Naive thymus-derived CD8-positive, alpha-beta T cell (primary cell): ENCODE data around the gene PDE3B. TPM values are rescaled to one million over a fixed set of nuclear protein-coding genes. Genes with fewer than 3 reads are reported as not detected.

Experiments
- ATAC-seq, 2 donors: fragments of 150-1000 bp; cut with Tn5 transposase in 1 of 2; sonication (Bioruptor Pico), chemical (Tn5 transposase) in 1 of 2; 1 replicate in 1 of 2; 2 replicates in 1 of 2; pipeline ENCODE4 v1.10.0; 2021; ENCODE audit warnings: mild to moderate bottlenecking in 2 of 2, moderate library complexity in 2 of 2
- POLR2A ChIA-PET: fragments of 350-600 bp; sonication (Branson Sonifier 250); formaldehyde crosslinking; loops from one replicate; lab custom pipeline; 2021; ENCODE audit warnings: antibody characterized with exemption; lab: Charles Lee
- DNase-seq, 10 donors: peaks; one replicate each; pipeline versions ENCODE4 v3.0.0 to v3.0.0-alpha.2; 2020 to 2022
- H3K27ac Mint-ChIP-seq, 10 donors: one replicate each; pipeline ENCODE4 v1.8.0; 2020 to 2022; ENCODE audit warnings: mild to moderate bottlenecking in 10 of 10, mixed read lengths in 10 of 10, moderate library complexity in 4 of 10, inconsistent platforms in 1 of 10
- H3K27me3 Mint-ChIP-seq, 5 donors: one replicate each; pipeline ENCODE4 v1.8.0; 2021 to 2022; ENCODE audit warnings: mixed read lengths in 5 of 5
- H3K36me3 Mint-ChIP-seq, 3 donors: one replicate each; pipeline ENCODE4 v1.8.0; 2020 to 2022; ENCODE audit warnings: mixed read lengths in 3 of 3, mild to moderate bottlenecking in 2 of 3, inconsistent platforms in 1 of 3
- H3K4me1 Mint-ChIP-seq, 4 donors: one replicate each; pipeline ENCODE4 v1.8.0; 2021 to 2022; ENCODE audit warnings: mixed read lengths in 4 of 4
- H3K4me3 Mint-ChIP-seq, 10 donors: one replicate each; pipeline ENCODE4 v1.8.0; 2020 to 2022; ENCODE audit warnings: mild to moderate bottlenecking in 10 of 10, mixed read lengths in 10 of 10, moderate library complexity in 6 of 10, inconsistent platforms in 1 of 10
- H3K9me3 Mint-ChIP-seq, 9 donors: one replicate each; pipeline ENCODE4 v1.8.0; 2020 to 2022; ENCODE audit warnings: mixed read lengths in 9 of 9, mild to moderate bottlenecking in 3 of 9, inconsistent platforms in 1 of 9, moderate library complexity in 1 of 9
- polyA plus RNA-seq, 3 donors: library from polyadenylated mRNA; unstranded; fragments of 300-500 nt; fragmentation: Illumina TruSeq; gene quantifications; one replicate each; pipeline ENCODE4 v1.2.3, GENCODE V29; 2021
- total RNA-seq, 8 experiments: library from RNA in 2 of 8; stranded (reverse) in 2 of 8; gene quantifications; one replicate each; pipeline ENCODE4 v1.2.3 and lab custom pipeline; 2021 to 2026

Gene PDE3B
- total and polyA plus RNA-seq, 5 experiments from 2014 or later, result 59.2 to 240 (median 127) TPM

DNA sequence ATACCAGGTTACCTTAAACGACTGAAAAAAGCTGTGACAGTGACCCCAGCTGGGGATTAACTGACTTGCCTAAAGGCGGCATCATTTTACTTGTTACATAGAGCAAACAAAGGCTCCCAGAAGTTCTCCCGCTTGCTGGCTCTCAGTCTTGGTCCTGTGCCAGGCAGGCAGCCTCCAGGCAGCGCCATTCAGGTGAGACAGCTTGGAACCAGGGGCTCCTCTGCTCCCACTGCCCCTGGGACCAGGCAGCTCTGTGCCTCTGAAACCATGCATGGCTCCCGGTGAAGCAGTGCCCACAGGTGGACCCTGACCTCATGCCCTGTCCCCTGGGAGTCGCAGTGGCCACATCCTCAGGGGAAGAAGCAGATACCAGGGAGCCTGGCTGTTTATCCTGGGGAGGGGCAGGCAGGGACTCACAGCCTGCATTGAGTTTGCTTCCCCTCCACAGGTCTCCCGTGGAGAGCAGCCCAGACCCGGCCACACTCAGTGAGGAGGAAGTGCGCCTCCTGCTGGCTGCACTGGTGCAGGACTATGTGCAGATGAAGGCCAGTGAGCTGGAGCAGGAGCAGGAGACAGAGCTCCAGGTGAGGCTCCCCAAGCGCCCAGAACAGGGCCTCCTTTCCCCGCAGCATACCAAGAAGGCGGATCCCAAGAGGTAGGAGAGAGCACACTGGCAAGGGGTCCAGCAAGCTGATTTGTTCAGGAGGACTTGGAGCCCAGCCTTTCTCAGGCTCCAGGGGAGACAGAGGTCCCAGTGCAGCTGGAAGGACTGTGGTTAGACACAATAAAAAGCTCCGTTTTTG is 264.0 kb downstream of the PDE3B start:
- H3K9me3 Mint-ChIP-seq, result no peaks in the 10 kb centered on the region
- ATAC-seq, result peak; percentile 52 to 60
- POLR2A ChIA-PET, result interaction anchor here (0.5 to 5.2 kb wide), 7 partner anchors 15 to 406 kb away, joined by 3 to 31 read pairs (median 4); partner anchors contain the start of genes CYP2R1 and PDE3B
- no peaks in the 10 kb centered on the region for H3K27me3 Mint-ChIP-seq
- peaks cover 24 to 44% (median 43%) of the 10 kb centered on the region in 4 donors for H3K4me1 Mint-ChIP-seq
- DNase-seq, result peak; percentile 64 to 88 (median 80)
- H3K36me3 Mint-ChIP-seq, result no peaks in the 10 kb centered on the region
- peak overlapping the region; percentile 35 to 96 (median 74) for H3K27ac Mint-ChIP-seq
- H3K4me3 Mint-ChIP-seq, result peak overlapping the region in 2 of 10 donors; percentile 15 to 25

DNA sequence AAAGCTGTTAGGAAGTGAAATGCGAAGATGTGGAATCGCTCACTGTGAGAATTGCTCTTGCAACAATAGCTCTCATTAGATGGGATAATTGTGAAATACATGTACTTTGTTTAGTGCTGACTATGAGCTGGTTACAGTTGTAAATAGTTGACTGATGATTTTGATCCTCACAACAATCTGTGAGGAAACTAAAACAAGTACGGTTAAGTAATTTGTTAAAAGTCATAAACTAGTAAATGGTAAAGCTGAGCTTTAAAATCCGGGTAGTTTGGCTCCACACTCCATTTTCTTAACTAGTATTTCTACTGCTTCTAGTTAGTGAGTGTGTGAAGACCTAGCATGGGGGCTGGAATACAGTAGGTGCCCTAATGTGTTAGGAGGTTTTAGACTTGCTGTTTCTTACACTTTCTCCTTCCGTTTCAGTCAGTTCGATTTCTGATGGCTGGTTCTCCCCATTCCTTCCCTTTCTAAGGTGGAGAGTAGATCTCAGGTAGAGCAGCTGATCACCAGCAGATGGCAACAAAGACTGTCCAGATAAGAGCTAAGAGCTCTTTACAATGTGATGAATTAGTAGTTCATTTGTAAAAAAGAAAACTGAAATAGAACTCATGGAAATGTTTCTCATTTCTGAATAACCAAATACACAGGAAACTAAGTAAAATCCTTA is 264.7 kb downstream of the PDE3B start:
- no peaks in the 10 kb centered on the region for H3K27me3 Mint-ChIP-seq
- POLR2A ChIA-PET, result interaction anchor here (0.9 to 5.2 kb wide), 4 partner anchors 16 to 407 kb away, joined by 3 to 31 read pairs (median 8); partner anchors contain the start of genes CYP2R1 and PDE3B
- peak overlapping the region in 2 of 10 donors; percentile 12 to 42 for H3K4me3 Mint-ChIP-seq
- H3K9me3 Mint-ChIP-seq, result no peaks in the 10 kb centered on the region
- H3K36me3 Mint-ChIP-seq, result no peaks in the 10 kb centered on the region
- ATAC-seq (peak in 1 of 2 donors; percentile 20), DNase-seq (peak in 8 of 10 donors; percentile 9 to 67 (median 35))
- H3K4me1 Mint-ChIP-seq, result peaks cover 24 to 44% (median 43%) of the 10 kb centered on the region in 4 donors
- peak overlapping the region in 4 of 10 donors; percentile 23 to 96 (median 67) for H3K27ac Mint-ChIP-seq

DNA sequence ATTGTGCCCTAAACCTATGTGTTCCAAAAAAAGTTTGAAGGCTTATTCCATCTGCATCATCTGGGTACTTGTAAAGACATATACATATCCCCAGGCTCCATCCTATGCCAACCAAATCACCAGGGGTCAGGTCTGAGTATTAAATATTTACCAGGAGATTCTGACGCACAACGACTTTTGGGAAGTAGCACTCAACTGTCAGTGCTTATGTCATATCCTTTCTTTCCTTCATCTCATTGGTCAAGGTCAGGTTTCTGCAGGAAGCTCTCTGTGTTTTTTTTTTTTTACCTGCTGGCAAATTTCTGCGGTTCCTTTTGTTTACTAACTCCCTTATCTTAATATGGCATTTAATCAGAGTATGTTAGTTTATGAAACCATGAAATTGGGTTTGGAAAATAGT is 270.9 kb downstream of the PDE3B start:
- H3K27me3 Mint-ChIP-seq, result no peaks in the 10 kb centered on the region
- H3K27ac Mint-ChIP-seq, result no peak overlapping the region
- peaks cover 17 to 26% (median 18%) of the 10 kb centered on the region in 3 donors for H3K36me3 Mint-ChIP-seq
- H3K4me3 Mint-ChIP-seq, result no peak overlapping the region
- POLR2A ChIA-PET, result interaction anchor here (0.6 kb wide), 1 partner anchor 239 kb away, joined by 3 read pairs; no protein-coding TSS in a partner anchor
- H3K4me1 Mint-ChIP-seq, result no peaks in the 10 kb centered on the region
- ATAC-seq (no peak), DNase-seq (no peak)
- H3K9me3 Mint-ChIP-seq, result peaks cover 0 to 2% (median 0%) of the 10 kb centered on the region in 9 donors

DNA sequence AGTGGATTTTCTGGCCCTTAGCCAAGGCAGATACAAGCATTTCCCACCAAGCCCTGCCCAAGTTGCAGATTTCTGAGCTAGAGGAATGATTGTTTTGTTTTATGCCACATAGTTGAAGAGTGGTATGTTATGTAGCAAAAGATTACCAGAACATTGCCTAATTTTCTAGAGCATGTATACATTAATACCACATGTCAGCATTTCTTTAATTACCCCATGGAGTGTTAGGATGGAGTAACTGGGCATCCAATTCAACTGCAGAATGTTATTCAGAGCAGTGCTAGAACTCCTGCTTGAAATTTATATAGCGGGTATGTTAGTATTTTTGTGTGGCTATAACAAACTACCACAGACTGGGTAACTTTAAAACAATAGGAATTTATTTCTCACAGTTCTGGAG is 272.8 kb downstream of the PDE3B start:
- Mint-ChIP-seq H3K27me3 (peaks cover 0 to 2% (median 0%) of the 10 kb centered on the region in 5 donors), H3K9me3 (peaks cover 0 to 2% (median 0%) of the 10 kb centered on the region in 9 donors), H3K27ac (no peak overlapping the region), H3K36me3 (peaks cover 18 to 28% (median 23%) of the 10 kb centered on the region in 3 donors), H3K4me3 (no peak overlapping the region), H3K4me1 (no peaks in the 10 kb centered on the region)
- DNase-seq, result no peak
- ATAC-seq, result no peak
- POLR2A ChIA-PET, result no interaction called here

Other genes starting within 250 kb of the PDE3B start
- gene COPB1, start 144.0 kb upstream of the PDE3B start, total RNA-seq, result 10 to 100 TPM; 78.3 to 79.6 TPM
- gene COPB1, start 144.0 kb upstream of the PDE3B start, polyA plus RNA-seq, result 10 to 100 TPM; 46.6 to 67.7 (median 64.9) TPM
- gene PSMA1, start 123.4 kb upstream of the PDE3B start, total RNA-seq, result 100 to 1,000 TPM; 150 to 152 TPM
- 100 to 1,000 TPM; 154 to 159 (median 156) TPM for gene PSMA1, start 123.4 kb upstream of the PDE3B start, polyA plus RNA-seq
- gene CYP2R1, start 248.4 kb downstream of the PDE3B start, total RNA-seq, result 10 to 100 TPM; 12.5 to 14.7 TPM
- 10 to 100 TPM; 11.9 to 19.4 (median 16.3) TPM for gene CYP2R1, start 248.4 kb downstream of the PDE3B start, polyA plus RNA-seq